ENCODE measurements around the gene GPC3.

Gene GPC3

DNA sequence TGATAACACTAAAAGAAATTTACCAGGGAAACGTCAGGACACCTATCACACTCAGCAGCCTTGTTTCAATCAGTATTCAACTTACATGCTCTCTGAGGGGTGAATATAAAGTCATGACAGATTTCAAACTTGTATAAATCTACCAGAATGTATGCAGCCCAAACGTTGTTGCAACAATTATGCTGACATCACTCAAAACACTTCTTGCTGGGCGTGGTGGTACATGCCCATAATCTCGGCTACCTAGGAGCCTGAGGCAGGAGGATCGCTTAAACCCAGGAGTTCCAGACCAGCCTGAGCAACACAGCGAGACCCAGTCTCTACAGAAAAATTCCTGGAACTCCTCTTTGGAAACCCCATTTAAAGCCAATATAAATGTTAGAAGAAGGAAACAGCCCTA is 303.5 kb downstream of the GPC3 start:
- no peak for DNase-seq (ENCODE audit: low spot score)

- DNase-seq (ENCODE audit: low spot score), result no peak
These were observed 304.0 kb downstream of the GPC3 start for GRCh38 chrX:133681421-133681820.

DNA sequence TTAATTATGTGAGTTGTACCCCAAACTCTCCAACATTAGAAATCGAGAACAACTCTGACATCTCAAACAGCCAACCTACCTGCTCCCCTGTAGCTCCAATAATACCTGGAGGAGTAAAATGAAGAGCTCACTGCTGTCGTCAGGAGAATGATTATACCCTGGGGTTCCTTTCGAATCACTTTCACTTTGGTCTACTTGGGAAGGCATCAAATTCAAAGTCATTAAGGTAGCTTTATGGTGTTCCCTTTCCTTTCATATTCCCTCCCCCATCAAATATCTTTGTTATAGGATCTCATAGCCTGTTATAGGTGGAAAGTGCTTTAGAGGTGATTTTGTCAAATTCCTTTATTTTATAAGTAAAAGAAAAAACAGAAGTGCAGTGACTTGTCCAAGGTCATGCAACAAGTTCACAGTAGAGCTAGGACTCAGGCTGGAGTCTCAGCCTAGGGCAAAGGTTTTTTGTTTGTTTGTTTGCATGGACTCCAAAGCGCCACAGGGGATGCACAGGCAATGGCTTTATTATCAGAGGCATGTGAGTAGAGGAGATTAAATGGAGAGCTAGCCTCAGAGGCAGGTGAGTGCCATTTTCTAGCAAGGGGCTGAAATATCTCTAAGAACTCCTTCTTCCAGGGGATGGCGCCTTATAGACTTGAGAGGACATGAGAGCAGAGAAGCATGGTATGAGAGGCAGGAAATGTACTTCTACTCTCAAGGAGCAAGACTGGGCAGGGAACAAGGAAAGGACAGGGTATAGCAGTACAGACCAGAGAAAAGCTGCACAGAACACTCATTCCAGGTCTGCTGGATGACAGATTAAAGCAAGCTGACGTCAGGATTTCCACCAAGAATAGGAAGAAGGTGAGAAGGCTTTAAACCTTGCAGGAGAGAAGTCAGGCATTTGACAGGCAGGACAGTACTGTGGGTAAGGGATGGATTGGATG is 308.0 kb downstream of the GPC3 start:
- DNase-seq (ENCODE audit: low spot score), result no peak

GRCh38 chrX:133676344-133677122 is 308.9 kb downstream of the GPC3 start:
- DNase-seq (ENCODE audit: low spot score), result no peak

DNA sequence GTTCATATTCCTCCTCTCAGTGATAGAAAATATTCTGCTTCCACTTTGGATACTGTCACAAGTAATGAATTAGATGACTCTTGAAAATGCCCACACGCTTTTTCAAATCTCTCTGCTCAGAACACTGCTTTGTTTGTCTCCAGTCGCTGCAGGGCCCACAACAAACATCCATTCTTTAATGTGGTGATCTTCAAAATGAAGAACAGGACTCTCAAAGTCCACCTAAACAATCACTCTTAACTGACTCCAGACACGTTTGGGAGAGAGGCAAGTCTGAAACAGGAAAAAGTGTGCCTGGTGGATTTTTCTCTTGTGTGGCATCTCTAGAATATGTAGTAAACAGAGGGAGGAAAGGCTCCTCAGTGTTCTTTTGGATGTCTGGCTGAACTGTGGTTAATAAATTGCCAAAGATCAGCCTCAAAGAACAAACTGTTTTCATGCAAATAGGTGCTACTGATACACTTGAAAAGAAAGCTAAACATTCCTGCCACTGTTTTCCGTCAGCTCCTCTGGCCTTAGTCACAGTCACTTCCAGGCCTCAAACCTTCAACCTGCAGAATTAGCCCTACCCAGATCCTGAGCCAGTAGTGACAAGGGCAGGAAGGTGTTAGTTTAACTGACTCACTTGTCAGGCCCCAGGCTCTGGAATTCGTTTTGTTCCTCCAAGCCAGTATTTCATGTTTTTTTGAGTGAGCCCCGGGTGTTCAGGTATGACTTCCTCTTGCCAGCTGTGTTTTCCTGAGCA is 310.5 kb downstream of the GPC3 start:
- no peak for DNase-seq (ENCODE audit: low spot score)

DNA sequence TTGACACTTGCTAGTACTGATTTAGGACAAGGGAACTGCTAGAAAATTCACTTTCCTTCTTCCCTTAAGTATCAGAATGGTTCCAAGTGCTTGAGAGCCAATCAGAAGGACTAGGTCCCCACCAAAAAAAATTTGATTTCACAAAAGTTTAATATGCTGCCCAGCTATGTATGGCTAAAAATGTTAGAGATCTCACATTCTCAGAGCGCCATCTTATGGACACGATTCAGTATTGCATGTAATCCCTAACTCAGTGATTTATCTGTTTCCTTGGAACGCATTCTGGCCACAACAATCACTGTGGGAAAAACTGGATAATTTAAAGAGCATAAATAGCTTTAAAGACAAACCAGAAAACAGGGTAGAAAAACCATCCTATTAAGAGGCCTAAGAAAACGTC is 315.0 kb downstream of the GPC3 start:
- no peak for DNase-seq (ENCODE audit: low spot score)

DNA sequence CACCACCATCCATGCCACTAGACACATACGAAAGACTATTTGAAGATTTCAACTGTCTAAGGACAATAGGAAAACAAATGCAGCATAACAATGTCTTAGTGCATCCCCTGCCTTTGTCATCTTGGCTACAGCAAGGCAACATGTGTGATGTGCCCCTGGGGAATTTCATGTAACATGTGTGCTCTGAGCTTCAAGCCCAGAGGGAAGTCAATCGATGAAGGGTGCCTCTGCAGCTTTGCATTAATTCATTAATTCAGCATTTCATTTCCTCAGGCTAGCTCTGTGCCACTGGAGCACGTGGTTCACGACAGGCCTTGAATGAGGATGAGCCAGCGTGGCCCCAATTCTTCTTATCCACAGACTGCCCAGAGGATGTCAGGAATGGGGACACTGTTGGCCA is 316.2 kb downstream of the GPC3 start:
- DNase-seq (ENCODE audit: low spot score), result no peak

DNA sequence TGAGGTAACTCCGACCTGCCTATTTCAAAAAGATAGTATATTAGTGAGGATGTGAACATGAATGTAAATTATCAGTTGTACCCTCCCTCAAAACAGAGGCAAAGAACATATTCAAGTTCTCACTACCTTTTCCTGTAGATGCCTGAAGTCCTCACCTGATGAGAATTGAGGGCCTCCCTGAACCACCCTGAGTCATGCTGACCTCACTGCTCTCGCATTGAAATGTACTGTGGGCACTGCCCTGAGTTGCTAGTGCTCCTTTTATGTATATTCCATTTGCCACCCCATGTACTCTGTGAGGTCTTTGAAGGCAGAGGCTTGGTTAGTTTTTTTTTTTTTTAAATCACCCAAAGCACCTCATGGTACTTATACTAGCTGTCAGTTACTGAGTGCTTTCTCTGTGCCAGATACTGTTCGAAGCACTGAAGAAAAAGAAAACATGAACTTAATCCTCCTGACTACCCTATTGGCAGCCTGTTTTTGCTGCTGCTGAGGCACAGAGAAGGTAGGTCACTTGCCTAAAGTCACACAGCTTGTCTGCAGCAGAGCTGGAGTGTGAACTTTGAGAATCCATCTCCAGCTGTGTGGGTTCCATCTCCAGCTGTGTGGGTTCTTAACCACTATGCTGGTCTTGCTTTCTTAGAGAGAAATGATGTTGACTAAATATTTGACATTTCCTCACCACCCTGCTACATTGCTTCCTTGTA is 317.0 kb downstream of the GPC3 start:
- no peak for DNase-seq (ENCODE audit: low spot score)

- no peak for DNase-seq (ENCODE audit: low spot score)
These were observed 319.1 kb downstream of the GPC3 start for GRCh38 chrX:133666256-133666655.

GRCh38 chrX:133661962-133662839 is 323.2 kb downstream of the GPC3 start:
- no peak for DNase-seq (ENCODE audit: low spot score)

DNA sequence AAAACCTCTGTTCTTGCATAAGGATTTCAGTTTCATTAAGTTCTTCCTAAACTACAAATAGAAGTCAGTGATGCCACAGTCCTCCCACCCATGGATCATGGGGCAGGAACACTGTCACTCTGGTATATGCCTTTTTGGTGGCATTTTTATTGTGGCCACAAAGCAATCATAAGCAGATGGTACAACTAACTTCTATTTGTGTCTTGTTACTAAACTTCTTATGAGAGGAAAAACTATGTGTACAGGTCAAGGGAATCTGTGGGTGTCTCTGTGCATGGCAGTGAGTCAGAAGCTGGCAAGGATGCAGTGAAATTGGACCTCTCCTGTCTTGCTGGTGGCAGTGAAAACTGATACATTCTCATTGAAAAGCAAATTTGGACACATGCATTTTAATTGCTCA is 325.1 kb downstream of the GPC3 start:
- DNase-seq (ENCODE audit: low spot score), result no peak

- no peak for DNase-seq (ENCODE audit: low spot score)
These were observed 327.0 kb downstream of the GPC3 start for GRCh38 chrX:133658293-133658911.

- no peak for DNase-seq (ENCODE audit: low spot score)
These were observed 329.8 kb downstream of the GPC3 start for GRCh38 chrX:133655275-133656265.

- DNase-seq (ENCODE audit: low spot score), result no peak
These were observed 330.6 kb downstream of the GPC3 start for GRCh38 chrX:133654811-133655210.

DNA sequence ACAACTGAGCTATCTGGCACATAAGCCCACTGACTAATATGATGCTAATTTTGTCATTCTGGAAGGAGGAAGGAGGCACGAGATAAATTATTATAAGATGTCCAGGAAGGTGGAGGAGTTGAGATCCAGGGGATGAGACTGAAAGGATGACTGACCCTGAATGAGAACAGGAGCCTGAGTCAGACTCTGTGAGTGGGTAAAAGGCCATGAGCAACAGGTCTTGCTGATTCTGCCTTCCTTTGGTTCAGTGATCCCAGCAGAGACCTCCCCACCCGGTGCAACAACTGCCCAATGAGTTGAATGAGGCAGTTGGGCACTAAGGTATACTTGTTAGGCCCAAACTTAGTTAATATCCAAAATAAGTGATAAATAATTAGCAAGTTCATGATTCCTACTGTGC is 332.0 kb downstream of the GPC3 start:
- DNase-seq (ENCODE audit: low spot score), result no peak

DNA sequence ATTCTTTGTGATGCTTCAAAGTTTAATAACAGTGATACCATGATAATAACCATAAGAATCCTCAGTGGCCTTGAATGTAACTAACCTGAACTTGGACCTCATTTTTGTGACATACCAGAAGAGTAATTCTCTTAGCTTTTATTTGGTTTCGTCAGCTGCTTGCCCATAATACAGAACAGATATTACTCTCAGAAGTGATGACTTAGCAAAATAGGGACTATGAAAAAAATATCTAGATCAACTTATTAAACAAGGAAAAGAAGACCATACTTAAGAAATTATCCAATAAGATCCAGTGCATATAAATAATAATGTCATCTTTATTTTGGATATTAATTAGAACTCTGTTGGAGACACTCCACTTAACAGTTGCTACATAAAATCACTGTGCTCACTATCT is 333.2 kb downstream of the GPC3 start:
- no peak for DNase-seq (ENCODE audit: low spot score)

DNA sequence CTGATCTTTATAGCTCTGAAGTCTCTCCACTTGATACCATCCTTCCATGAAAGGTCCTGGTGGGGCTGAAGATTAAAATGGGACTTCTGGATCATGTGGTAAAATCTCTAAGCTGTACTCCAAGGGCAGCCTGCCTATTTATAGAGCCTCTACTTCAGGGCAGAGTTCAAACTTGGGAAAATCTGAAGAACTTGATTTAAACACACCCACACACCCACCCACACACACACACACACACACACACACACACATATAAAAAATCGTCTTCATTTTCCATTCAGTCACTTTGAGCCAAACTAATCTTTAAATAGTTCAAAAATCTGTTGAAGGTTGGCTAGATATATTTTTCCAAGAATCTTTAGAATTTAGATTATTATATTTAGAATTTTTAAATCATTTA is 335.2 kb downstream of the GPC3 start:
- no peak for DNase-seq (ENCODE audit: low spot score)

DNA sequence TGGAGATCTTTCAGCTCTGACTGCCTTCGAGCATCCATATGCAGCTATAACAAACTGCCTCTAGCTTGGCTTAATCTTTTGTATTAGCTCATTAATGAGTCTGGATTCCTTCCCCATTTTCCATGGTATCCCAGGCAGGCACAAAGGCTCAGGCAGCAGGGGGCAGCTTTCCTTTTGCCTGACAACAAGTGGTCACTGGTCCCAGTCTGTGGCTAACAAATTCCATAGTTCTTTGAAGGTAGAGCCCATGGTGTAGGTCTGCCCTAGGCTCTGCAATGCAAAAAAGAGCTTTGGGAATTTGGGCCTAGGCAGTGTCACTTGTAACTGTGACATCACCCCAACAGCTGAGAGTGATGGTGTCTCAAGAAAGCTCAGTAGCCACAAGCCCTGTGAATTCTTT is 335.7 kb downstream of the GPC3 start:
- no peak for DNase-seq (ENCODE audit: low spot score)

DNA sequence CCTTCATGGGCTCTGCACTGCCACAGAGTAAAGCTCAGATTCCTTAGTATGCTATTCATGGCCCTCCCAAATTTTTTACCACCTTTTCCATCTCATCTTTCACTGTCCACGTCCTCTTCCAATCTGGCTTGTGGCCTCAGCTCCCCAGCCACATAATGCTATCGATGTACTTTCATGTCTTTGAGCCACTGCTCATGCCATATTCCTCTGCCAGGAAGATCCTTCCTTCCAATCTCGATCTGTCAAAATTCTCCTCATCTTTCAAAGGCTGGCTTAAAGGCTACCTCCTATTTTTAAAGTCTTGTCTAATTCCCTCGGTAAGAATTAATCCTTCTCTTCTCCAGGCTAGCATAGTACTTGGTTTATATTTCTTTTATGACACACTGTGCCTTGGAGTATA is 336.8 kb downstream of the GPC3 start:
- DNase-seq (ENCODE audit: low spot score), result no peak
